AG09319 (cell line): ENCODE data around the gene LAG3.
"Not testable (repeated sequence)": the region's sequence is repeated elsewhere in the genome, so short reads cannot be mapped to it uniquely, and the experiment has no call there.

Experiments used
- DNase-seq: peaks from one replicate; pipeline ENCODE4 v3.0.0-alpha.2; 2010; ENCODE audit warnings: low read depth; ENCODE audit errors: extremely low read depth
- TF ChIP-seq, protein P1 (sequence below): IDR thresholded peaks from 2 replicates; pipeline ENCODE4 v1.5.1; 2011; ENCODE audit warnings: low read depth, mild to moderate bottlenecking, inconsistent platforms, low read length, moderate library complexity

The LAG3 gene

DNA sequence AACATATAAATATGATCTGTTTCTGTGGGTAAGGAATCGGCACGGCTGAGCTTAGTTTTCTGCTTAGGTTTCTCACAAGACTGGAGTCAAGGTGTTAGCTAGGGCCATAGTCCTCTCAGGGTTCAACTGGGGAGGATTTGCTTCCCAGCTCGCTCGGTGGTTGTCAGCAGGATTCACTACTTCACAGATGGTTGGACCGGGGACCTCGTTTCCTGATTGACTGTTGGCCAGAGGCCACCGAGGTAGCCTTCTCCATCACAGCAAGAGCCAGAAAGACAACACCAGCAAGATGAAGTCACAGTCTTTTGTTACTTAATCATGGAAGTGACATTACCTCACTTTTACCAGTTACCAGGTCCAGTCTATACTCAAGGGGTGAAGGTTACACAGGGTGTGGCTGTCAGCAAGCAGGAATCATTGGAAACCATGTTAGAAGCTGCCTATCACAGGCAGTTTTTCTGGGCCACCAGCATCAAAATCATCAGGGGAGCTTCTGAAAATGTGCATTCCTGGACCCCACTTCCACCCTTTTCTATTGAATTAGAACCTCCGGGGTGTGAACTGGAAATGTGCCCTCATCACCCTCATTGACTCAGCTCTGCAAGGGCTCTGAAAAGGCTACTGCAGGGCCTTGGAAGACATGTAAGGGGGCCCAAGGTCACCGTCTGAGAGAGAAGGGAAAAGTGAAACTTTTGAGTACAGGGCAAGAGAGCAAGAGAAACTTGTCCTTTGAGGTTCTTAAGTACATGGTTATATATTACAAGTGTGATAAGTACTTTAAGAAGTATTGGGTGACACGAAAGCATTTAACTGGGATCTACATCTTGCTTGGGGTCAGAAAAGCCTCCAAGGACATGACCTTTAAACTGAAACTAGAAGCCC is 37.6 kb upstream of the LAG3 start:
- no peak for DNase-seq
- TF ChIP-seq, protein P1, sequence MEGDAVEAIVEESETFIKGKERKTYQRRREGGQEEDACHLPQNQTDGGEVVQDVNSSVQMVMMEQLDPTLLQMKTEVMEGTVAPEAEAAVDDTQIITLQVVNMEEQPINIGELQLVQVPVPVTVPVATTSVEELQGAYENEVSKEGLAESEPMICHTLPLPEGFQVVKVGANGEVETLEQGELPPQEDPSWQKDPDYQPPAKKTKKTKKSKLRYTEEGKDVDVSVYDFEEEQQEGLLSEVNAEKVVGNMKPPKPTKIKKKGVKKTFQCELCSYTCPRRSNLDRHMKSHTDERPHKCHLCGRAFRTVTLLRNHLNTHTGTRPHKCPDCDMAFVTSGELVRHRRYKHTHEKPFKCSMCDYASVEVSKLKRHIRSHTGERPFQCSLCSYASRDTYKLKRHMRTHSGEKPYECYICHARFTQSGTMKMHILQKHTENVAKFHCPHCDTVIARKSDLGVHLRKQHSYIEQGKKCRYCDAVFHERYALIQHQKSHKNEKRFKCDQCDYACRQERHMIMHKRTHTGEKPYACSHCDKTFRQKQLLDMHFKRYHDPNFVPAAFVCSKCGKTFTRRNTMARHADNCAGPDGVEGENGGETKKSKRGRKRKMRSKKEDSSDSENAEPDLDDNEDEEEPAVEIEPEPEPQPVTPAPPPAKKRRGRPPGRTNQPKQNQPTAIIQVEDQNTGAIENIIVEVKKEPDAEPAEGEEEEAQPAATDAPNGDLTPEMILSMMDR, result no peak

DNA sequence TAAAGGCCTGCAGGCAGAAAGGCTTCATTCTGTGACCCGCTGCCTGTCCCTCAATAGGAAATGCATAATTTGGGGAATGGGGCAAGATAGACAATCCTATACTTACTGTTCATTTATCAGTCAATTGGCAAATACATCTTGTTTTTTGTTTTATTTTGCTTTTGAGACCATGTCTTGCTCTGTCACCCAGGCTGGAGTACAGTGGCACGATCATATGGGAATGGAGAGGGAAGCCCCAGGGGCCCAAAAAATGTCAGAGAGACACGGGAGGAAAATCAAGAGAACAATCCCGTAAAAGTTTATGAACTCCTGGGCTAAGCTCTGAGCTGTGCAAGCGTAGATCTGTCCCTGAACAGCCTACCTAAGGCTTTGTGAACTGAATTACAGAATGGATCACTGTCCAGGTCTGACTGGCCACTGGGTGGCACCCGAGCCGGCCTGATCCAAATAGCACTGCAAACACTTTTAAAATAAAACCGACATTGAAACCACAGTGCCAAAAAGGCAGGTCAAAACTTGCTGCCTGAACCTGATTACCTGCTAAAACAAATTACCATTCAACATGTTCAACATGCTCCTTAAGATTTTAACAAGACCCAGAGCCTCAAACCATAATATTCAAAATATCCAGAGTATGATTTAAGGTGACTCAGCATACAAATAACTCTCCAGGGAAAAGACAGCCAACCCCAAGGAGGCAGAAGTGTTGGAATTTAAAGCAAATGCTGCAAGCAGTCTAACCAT is 36.7 kb upstream of the LAG3 start:
- TF ChIP-seq, protein P1, result peak; percentile 77
- DNase-seq, result no peak

DNA sequence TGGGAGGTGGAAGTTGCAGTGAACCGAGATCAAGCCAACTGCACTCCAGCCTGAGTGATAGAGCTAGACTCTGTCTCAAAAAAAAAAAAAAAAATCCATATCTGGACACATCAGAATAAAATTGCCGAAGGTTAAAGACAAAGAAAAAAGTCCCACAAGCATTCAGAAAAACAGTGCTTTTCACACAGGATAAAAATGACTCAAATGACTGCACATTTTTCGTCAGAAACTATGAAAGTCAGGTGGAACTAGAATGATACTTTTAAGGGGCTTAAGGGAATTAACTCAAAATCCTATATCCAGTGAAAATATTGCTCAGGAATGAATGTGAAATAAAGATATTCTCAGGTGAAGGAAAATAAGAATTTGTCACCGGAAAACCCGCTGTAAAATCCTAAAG is 35.6 kb upstream of the LAG3 start:
- TF ChIP-seq, protein P1, result no peak
- no peak for DNase-seq

DNA sequence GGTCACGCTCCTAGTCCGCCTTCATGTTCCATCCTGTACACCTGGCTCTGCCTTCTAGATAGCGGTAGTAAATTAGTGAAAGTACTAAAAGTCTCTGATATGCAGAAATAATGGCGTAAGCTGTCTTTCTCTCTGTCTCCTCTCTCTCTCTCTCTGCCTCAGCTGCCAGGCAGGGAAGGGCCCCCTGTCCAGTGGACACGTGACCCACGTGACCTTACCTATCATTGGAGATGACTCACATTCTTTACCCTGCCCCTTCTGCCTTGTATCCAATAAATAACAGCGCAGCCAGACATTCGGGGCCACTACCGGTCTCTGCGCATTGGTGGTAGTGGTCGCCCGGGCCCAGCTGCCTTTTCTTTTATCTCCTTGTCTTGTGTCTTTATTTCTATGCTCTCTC is 30.2 kb upstream of the LAG3 start:
- DNase-seq, result not testable (repeated sequence)

DNA sequence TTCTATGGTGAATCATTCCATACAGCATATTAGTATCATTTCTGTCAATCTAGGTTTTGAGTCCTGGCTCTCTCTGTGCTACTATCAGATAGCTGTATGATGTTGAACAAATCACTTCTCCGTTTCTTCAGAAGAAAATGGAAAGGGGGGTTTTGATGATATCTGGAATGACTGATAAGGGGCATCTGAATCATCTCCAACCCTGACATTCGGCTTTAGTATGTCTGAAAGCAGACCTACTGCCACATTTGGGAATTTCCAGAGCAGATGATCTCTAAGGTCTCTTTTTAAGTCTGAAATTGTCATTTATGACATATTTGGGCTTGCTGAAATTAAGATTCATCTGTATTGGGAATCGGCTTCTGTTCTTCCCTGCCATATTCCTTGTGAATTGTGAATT is 29.5 kb upstream of the LAG3 start:
- TF ChIP-seq, protein P1, result no peak
- DNase-seq, result no peak

DNA sequence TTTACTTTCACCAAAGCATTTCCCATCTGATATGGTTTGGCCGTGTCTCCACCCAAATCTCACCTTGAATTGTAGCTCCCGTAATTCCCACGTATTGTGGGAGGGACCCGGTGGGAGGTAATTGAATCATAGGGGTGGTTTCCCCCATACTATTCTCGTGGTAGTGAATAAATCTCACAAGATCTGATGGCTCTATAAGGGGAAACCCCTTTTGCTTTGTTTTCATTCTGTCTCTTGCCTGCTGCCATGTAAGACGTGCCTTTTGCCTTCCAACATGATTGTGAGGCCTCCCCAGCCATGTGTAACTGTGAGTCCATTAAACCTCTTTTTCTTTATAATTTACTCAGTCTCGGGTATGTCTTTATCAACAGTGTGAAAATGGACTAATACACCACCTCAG is 29.0 kb upstream of the LAG3 start:
- DNase-seq, result not testable (repeated sequence)

DNA sequence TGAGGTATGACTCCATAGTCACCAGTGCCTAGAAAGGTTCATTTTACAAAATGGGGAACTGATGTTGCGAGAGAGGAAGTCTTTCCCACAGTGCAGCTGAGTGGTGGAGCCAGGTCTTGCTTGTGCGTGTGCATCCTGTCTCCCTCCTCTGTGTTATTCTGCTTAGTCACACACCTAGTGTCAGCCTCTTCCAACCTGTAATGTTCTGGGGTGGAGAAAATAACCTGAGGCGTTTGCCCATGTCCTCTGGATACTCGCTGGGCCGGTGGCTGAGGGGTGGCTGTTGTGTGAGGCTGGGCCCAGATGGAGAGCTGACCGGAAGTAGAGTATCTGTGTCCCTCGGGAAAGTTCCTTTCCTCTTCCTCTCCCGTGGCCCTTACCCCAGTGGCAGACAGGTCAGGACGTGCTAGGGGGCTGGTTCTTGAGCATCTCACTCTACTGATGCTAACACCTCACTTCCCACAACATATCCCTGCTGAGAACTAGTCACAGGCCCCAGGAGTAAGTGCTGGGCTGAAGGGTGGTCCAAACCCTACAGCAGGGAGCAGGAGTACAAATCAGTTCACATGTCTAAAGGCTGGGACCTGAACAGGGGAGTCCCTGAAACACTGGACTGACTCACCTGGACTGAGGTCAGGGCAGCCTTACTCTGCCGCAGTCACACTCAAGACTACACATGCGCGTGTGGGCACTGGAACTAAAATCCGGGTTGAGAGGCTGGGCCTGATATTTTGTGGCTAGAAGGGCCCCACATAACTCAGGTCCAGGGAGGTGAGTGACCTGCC is 26.4 kb upstream of the LAG3 start:
- DNase-seq, result no peak

More for the DNA sequence above, 26.4 kb upstream of the LAG3 start:
- TF ChIP-seq, protein P1, result no peak
